EL (cell line): ENCODE results near the gene EAF2.

Experiments
- DNase-seq: peaks from one replicate; pipeline ENCODE4 v3.0.0-alpha.2; 2016

EAF2 gene

GRCh38 chr3:121863801-121864200 is 28.8 kb downstream of the EAF2 start:
- no peak for DNase-seq

- no peak for DNase-seq
These were observed 34.7 kb downstream of the EAF2 start for GRCh38 chr3:121869736-121870135.

GRCh38 chr3:121870717-121871116 is 35.7 kb downstream of the EAF2 start:
- no peak for DNase-seq

GRCh38 chr3:121871430-121871829 is 36.4 kb downstream of the EAF2 start:
- DNase-seq = no peak

- DNase-seq = no peak
These were observed 43.4 kb downstream of the EAF2 start for GRCh38 chr3:121878411-121878810.

- peak; percentile 25 for DNase-seq
These were observed 48.5 kb downstream of the EAF2 start for GRCh38 chr3:121883507-121883906.

GRCh38 chr3:121885386-121885785 is 50.4 kb downstream of the EAF2 start:
- peak; percentile 32 for DNase-seq

GRCh38 chr3:121894301-121894990 is 59.4 kb downstream of the EAF2 start, which contains the start of gene SLC15A2:
Gene SLC15A2, plus strand, starts transcription at chr3:121894401. Its CDS starts 76 bp downstream, at chr3:121894477.
- no peak for DNase-seq

GRCh38 chr3:121895121-121895520 is 60.1 kb downstream of the EAF2 start:
- DNase-seq = no peak

GRCh38 chr3:121895736-121896135 is 60.7 kb downstream of the EAF2 start:
- no peak for DNase-seq

GRCh38 chr3:121896823-121897222 is 61.8 kb downstream of the EAF2 start:
- DNase-seq = no peak

GRCh38 chr3:121897296-121897695 is 62.3 kb downstream of the EAF2 start:
- DNase-seq = no peak

GRCh38 chr3:121913305-121913990 is 78.4 kb downstream of the EAF2 start:
- no peak for DNase-seq

GRCh38 chr3:121914081-121914998 is 79.3 kb downstream of the EAF2 start:
- no peak for DNase-seq

GRCh38 chr3:121916189-121916588 is 81.2 kb downstream of the EAF2 start:
- DNase-seq = no peak

GRCh38 chr3:121918779-121919483 is 83.9 kb downstream of the EAF2 start:
- peak; percentile 8 for DNase-seq

- DNase-seq = no peak
These were observed 89.7 kb downstream of the EAF2 start for GRCh38 chr3:121924734-121925133.

- DNase-seq = no peak
These were observed 91.4 kb downstream of the EAF2 start for GRCh38 chr3:121926380-121926779.
